HG03103 (cell line): Measurements from ENCODE around the gene PTAFR.

Experiments used
- ATAC-seq: cut with Tn5 transposase; IDR thresholded peaks from one replicate; pipeline ENCODE4 v1.9.1; 2021; ENCODE audit warnings: low read depth; ENCODE audit not compliant: unreplicated experiment

PTAFR gene

DNA sequence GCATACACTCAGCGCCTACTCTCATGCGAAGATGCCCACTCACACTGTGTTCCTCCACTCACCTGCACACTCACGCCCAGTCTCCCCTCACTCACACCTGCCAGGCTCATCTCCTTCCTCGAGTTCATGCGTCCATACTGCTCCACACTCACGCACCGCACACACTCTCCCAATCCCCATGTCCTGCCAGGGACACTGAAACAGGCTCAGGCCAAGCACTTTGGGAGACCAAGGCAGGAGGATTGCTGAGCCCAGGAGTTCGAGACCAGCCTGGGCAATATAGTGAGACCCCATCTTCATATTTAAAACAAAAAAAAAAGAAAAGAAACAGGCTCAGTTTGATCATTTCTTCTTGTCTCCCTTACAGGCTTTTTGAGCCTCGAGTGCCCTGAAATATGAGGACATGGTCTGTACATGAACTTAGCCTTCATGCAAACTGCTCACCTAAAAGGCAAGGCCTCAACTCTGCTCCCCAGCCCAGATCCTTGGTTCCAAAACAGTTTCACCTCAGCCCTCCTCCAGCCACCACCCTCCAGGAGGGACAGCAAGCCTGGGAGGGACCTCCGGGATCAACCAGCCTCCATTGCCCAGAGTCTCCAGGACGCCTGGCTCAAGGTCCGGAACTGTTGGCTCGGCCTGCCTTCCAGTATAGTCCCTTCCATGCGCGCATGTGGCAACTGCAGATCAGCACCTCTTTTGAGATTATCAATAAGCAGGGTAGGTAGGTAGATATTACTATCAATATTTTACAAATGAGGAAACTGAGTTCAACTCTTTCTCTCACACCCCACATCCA lies 2.4 kb upstream of the PTAFR start:
- no peak for ATAC-seq

DNA sequence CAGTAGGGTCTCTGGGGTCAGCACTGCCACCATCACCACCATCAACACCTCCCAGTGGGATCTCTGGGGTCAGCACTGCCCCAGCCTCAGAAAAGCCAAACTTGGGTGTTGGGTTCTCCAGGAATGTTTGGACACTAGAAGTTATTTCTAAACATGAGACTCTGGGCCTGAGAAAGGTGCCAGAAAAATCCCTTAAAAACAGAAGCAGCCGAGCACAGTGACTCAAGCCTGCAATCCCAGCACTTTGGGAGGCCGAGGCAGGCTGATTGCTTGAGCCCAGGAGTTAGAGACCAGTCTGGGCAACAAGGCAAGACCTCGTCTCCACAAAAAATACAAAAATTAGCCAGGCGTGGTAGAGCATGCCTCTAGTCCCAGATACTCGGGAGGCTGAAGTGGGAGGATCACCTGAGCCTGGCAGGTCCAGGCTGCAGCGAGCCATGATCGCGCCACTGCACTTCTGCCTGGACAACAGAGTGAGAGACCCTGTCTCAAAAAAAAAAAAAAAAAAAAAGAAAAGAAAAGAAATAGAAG lies 470 bp downstream of the PTAFR start:
- no peak for ATAC-seq

DNA sequence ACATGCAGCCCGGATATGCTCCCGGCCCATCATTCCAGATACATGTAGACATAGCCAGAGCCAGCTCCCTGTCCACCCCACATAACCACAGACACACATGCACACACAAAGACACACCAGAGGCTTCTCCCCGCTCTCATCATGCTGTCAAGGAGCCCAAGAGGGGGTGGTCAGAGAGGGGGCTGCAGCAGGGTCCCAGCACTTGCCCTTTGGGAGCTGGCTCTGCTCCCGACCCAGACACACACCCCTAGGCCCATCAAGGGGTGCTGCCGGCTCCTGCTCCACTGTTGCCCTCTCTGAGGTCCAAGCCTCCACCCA lies 2.6 kb downstream of the PTAFR start:
- no peak for ATAC-seq

DNA sequence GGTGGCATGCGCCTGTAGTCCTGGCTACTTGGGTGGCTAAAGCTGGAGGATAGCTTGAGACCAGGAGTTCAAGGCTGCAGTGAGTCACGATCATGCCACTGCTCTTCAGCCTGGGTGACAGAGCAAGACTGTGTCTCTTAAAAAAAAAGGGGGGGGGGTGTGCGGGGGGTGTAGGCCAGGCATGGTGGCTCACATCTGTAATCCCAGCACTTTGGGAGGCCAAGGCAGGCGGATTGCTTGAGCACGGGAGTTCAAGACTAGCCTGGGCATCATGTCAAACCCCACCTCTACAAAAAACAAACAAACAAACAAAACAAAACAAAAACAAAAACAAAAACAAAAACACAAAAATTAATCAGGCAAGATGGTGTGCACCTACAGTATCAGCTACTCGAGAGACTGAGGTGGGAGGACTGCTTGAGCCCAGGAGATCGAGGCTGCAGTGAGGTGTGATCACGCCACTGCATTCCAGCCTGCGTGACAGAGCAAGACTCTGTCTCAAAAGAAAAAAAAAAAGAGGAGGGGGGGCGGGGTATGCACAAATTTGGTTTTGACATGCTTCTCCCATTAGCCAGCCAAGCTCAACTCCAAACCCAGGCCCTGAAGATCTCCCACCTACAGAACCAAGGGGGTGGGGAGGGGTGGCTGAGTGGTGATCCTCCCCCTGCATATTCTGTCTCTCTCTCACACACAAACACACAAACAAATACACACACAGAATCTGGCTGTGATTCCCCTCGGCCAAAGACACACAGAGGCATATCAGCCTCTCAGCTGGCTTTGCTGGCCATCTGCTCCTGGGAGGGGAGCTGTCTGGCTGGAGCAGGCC lies 3.1 kb downstream of the PTAFR start:
- ATAC-seq: no peak

DNA sequence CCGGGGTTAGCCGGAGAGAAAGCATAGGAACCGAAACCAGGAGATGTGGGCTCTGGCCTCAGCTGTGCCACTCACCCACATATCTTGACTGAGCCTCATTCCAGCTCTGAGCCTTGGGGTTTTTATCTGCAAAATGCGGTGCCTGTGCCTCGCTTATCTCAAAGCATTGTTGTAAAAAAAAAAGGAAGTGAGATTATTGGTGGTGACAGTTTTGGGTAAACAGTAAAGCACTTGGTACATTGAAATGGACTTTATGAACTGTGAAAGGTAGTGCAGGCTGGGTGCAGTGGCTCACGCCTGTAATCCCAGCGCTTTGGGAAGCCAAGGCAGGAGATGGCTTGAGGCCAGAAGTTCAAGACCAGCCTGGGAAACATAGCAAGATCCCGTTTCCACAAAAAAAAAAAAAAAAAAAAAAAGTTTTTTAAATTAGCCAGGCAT lies 3.8 kb downstream of the PTAFR start:
- no peak for ATAC-seq

DNA sequence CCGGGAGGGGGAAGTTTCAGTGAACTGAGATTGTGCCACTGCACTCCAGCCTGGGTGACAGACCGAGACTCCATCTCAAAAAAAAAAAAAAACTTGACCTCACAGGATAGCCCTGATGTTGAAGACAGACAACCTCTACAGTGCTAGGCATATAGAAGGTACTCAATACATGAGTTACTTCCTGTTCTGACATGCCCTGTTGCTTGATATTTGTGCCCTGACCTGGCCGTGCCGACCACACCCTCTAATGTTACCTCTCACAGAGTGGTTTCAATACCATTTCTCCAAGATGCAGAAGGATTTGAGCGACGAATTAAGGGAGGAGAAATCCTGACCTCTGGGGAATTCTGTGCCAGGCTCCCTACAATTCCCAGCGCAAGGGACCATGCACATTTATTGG lies 5.2 kb downstream of the PTAFR start:
- no peak for ATAC-seq

DNA sequence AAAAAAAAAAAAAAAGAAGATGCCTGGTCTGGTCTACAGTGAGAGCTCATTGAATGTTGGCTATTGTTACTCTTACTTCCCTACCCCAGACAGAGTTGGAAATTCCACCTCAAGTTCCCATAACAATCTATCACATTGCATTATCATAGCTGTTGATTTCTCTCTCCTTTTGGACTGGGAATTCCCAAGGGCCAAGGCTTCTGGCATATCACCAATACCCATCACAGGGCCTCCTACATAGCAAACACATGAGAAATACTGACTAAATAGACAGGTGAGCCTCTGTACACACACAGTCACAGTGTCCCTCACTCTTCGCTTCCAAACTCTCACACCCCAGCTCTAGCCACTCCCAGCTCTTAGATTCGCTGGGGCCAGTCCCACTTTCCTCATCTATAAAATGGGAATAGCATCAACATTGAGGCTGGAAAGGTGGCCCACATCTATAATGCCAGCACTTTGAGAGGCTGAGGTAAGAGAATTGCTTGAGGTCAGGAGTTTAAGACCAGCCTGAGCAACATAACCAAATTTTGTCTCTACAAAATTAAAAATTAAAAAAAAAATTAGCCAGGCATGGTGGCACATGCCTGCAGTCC lies 6.4 kb downstream of the PTAFR start:
- no peak for ATAC-seq

DNA sequence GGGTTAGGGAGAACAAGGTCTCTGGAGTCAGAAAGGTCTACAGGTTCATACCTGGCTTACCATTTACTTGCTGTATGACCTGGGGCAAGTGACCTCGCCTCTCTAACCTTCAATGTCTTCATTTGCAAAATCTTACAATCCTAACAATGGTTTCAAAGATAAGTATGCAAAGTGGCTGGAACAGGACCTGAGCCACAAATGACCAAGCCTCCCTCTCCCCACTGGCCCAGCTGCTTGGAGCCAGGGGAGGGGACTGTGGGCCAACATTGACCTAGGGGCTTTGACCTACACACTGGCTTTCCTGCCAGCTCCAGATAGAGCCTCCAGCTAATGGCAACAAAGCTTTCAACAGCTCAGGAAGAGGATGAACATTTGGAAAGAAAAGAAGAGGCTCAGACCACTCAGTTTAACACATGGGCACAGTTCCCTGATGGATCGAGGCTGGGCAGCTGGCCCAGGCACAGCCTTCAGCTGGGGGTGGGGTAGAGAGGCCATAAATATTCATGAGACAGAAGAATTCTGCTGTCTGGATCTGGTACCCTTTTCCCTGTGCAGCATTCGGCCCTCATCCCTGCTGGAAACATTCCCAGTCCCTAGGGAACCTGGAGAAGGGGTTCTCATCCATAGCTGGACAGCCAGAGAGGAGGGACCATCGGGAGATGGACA lies 12.9 kb downstream of the PTAFR start:
- no peak for ATAC-seq

DNA sequence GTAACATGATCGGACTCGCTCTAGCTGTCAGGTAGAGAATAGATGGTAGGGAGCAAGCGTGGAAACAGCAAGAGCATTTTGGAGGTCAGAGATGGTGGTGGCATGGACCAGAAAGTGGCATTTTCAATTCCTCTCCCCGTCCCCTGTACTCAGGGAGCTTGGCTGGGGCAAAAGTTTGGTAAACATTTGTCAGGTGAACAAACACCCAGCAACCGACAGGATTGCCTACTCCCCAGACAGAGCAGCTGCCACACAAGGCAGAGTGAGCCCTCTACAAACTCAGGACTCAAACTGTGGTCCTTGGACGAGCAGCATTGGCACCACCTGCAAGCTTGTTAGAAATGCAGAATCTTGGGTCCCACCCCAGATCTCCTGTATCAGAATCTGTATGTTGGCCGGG lies 14.3 kb downstream of the PTAFR start:
- no peak for ATAC-seq

DNA sequence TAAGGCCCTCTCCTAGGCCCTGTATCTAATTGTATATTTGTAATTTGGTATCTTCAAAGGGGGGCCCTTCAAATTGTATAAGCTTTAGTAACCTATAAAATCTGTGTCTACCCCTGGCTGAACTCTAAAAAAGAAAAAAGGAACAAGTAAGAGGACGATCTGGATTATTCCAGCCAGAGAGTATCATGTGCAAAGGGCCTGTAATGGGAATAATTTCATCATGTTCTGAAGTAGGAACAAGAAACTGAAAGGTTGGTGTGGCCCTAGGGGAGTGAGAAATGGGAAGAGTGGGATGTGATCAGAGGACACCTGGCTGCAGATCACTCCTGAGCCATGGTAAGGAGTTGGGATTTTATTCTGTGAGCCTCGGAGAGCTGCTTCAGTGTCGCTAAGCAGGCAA lies 14.7 kb downstream of the PTAFR start:
- ATAC-seq: no peak

DNA sequence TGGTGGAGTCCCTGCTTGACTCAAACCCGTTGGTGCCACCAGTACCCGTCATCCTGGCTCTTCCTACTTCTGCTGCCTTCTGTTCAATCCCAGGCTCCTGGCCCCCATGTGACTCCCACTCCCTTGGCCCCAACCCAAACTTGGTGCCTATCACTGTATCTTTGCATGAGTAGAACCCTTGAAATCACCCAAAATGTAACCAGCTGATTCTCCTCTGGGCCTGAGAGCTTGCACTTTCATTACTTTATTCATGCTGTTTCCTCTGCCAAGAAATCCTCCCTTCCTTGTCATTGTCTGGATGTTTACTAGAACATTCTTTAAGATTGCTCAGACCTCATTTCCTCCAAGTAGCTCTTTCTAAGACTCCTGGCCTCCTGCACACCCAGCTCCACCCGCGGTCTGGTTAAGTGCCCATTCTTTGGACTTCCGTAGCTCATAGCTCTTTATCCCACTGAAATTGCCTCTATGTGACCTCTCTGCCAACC lies 15.7 kb downstream of the PTAFR start:
- no peak for ATAC-seq

DNA sequence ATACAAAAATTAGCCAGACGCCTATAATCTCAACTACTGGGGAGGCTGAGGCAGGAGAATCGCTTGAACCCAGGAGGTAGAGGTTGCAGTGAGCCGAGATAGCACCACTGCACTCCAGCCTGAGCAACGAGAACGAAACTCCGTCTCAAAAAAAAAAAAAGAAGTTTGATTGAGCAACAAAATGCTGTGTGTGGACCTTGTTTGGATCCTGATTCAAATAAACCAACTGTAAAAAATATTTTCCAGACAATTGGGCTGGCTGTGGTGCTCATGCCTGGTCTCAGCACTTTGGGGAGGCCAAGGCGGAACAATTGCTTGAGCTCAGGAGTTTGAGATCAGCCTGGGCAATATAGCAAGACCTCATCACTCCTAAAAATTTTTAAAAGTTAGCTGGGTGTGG lies 16.8 kb downstream of the PTAFR start:
- no peak for ATAC-seq

DNA sequence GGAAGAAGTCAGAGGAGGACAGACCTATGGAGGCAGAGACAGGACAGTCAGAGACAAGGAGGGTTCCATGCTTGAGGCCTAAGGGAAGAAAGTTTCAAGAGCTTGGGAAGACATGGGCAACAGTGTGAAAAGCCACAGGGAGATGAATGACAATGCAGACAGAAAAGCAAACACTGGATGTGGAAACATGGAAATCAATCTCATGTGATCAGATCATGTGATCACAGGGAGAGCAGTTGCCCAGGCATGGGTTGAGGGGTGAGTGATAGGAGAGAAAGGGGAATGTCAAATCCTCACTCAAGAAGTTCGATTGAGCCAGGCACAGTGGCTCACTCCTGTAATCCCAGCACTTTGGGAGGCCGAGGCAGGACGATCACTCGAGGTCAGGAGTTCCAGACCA lies 17.2 kb downstream of the PTAFR start:
- ATAC-seq: no peak

DNA sequence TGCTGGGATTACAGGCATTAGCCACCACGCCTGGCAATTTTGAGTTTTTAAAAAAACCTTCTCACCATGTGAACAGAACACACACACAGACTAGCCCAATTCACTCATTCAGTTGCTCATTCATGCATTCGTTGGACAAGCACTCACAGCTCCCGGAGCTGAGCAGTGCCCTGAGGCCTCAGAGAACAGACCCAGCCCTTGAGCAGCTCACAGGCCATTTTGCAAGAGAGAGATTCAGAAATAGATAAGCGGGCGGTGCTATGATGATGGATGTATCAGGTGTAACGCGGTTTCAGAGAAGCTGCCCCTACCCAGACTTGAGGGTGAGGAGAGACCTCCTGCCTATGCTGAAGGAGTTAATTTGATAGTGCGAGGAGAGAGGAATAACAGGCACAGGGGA lies 18.6 kb downstream of the PTAFR start:
- no peak for ATAC-seq

DNA sequence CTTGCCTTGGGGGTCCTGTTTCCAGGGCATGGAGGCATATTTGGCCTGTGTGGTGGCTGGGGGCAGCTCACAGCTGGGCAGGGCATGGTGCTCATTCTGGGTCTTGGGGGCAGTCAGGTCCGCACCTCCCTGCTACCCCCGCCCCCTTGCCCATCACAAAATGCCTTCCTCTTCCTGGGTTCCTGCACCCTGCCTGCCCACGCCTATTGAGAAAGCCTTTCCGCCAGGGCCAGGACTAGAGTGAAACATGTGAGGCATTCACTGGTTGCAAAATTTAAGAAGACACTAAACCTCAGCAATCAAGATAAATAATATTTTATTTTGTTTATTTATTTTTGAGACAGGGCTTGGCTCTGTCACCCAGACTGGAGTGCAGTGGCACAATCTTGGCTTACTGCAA lies 19.7 kb downstream of the PTAFR start:
- ATAC-seq: no peak

DNA sequence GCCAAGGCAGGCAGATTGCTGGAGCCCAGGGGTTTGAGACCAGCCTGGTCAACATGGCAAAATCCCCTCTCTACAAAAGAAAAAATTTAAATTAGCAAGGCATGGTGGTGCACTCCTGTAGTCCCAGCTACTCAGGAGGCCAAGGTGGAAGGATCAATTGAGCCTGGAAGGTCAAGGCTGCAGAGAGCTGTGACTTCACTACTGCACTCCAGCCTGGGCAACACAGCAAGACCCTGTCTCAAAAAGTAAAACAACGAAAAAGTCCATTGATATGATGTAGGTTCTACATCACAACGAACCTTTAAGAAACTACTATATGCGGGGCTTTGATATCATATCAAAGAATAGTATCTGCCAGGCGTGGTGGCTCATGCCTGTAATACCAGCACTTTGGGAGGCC lies 20.9 kb downstream of the PTAFR start:
- no peak for ATAC-seq

DNA sequence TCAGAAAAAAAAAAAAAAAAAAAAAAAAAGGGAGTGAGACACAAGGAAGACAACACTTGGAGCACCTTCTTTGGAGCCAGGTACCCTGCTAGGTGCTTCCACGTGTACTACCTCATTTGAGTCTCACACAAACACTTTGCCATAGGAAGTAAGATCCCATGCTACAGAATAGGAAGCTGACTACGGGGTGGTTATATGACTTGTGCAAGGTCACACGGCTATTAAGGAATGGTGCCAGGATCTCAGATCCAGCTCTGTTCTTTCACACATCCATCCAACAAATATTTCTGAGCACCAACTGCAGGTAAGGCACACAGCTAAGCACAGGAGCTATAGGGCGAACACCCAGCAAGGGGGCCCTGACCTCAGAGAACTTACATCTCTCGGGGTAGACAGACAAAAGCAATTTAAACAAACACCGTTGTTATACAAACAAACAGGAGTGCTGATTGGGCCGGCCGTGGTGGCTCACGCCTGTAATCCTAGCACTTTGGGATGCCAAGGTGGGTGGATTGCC lies 22.4 kb downstream of the PTAFR start:
- ATAC-seq: no peak

DNA sequence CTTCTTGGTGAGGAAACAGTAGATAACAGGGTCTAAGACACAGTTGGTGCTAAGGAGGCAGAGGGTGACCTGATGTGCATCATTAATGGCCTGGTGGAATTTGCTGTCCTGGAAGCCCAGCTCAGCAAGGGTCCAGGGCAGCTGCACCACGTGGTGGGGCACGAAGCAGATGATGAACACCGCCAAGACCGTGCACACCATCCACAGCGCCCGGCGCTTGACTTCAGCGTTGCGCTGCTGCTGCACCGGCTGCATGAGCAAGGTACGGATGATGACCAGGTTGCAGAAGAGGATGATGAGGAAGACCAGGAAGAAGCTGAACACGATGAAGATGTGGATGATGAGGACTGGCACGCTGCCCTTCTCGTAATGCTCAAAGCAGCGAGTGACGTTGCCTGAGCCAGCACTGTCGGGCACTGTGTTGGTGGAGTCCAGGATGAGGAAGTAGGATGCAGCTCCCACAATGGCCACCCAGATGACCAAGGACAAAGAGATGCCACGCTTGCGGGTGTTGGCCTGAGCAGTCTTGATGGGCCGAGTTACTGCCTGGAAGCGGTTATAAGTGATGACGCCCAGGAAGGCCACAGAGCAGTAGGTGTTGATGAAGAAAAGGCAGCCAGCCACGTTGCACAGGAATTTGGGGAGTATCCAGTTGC lies 26.2 kb downstream of the PTAFR start:
- no peak for ATAC-seq

DNA sequence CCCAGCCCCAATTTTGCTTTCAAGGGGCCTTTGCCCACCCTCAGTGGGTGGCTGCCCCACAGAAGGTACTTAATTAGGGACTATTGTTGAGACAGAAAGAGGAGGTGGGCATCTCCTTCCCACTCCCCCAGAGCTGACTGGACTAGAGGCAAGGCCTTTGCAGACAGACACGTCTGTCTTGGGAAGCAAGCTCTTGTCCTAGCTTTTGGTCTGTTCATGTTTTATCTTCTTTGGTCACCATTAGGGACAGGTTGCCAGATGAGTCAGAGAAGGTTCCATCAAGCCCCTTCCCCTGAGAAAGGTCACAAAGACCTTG lies 27.7 kb downstream of the PTAFR start:
- ATAC-seq: no peak
